ENCODE results near the gene SCLY. TPM values are rescaled to one million over a fixed set of nuclear protein-coding genes. Genes with fewer than 3 reads are reported as not detected.
"Not testable (repeated sequence)": the region's sequence is repeated elsewhere in the genome, so short reads cannot be mapped to it uniquely, and the experiment has no call there.

Gene SCLY
- total RNA-seq, 1 donor = 18.6 TPM

GRCh38 chr2:238046725-238047270 is 14.0 kb upstream of the SCLY start:
- no peak for DNase-seq (ENCODE audit: low read depth)
- H3K4me3 ChIP-seq (ENCODE audit: low read depth, low read length) = no peak overlapping the region
- TF ChIP-seq CTCF (IDR thresholded peaks at IDR 0.05; ENCODE audit: insufficient read depth, low read depth, low read length) = no peak

- TF ChIP-seq CTCF (IDR thresholded peaks at IDR 0.05; ENCODE audit: insufficient read depth, low read depth, low read length) = no peak
- DNase-seq (ENCODE audit: low read depth) = peak; percentile 11
- H3K4me3 ChIP-seq (ENCODE audit: low read depth, low read length) = no peak overlapping the region
Measured at GRCh38 chr2:238053191-238053776, 7.5 kb upstream of the SCLY start.

- TF ChIP-seq CTCF (IDR thresholded peaks at IDR 0.05; ENCODE audit: insufficient read depth, low read depth, low read length) = no peak
- H3K4me3 ChIP-seq (ENCODE audit: low read depth, low read length) = no peak overlapping the region
- no peak for DNase-seq (ENCODE audit: low read depth)
Measured at GRCh38 chr2:238055841-238056240, 5.0 kb upstream of the SCLY start.

GRCh38 chr2:238057696-238058575 is 2.9 kb upstream of the SCLY start:
- H3K4me3 ChIP-seq (ENCODE audit: low read depth, low read length); DNase-seq (ENCODE audit: low read depth): not testable (repeated sequence)

- peak overlapping the region; percentile 79 for H3K4me3 ChIP-seq (ENCODE audit: low read depth, low read length)
- no peak for DNase-seq (ENCODE audit: low read depth)
- TF ChIP-seq CTCF (IDR thresholded peaks at IDR 0.05; ENCODE audit: insufficient read depth, low read depth, low read length) = no peak
Measured at GRCh38 chr2:238059505-238059904, 1.3 kb upstream of the SCLY start.

GRCh38 chr2:238060096-238060541 is 682 bp upstream of the SCLY start:
- H3K4me3 ChIP-seq (ENCODE audit: low read depth, low read length) = peak overlapping the region; percentile 79
- DNase-seq (ENCODE audit: low read depth) = no peak
- TF ChIP-seq CTCF (IDR thresholded peaks at IDR 0.05; ENCODE audit: insufficient read depth, low read depth, low read length) = no peak

Data from fibroblast of villous mesenchyme (primary cell).